Mucosa of gallbladder (tissue), 1 donor: ENCODE data around the gene HSPA2. TPM values are rescaled to one million over a fixed set of nuclear protein-coding genes. Genes with fewer than 3 reads are reported as not detected.

Source experiments
- DNase-seq: peaks from one replicate; pipeline ENCODE4 v3.0.0-alpha.2; 2020; ENCODE audit warnings: low spot score
- total RNA-seq: library from RNA; stranded (reverse); gene quantifications from one replicate; pipeline ENCODE4 v1.2.1, GENCODE V29; 2021
- donor health status: DM: no; HTN: no; CAD: no.

The HSPA2 gene
- total RNA-seq = 16.2 TPM

DNA sequence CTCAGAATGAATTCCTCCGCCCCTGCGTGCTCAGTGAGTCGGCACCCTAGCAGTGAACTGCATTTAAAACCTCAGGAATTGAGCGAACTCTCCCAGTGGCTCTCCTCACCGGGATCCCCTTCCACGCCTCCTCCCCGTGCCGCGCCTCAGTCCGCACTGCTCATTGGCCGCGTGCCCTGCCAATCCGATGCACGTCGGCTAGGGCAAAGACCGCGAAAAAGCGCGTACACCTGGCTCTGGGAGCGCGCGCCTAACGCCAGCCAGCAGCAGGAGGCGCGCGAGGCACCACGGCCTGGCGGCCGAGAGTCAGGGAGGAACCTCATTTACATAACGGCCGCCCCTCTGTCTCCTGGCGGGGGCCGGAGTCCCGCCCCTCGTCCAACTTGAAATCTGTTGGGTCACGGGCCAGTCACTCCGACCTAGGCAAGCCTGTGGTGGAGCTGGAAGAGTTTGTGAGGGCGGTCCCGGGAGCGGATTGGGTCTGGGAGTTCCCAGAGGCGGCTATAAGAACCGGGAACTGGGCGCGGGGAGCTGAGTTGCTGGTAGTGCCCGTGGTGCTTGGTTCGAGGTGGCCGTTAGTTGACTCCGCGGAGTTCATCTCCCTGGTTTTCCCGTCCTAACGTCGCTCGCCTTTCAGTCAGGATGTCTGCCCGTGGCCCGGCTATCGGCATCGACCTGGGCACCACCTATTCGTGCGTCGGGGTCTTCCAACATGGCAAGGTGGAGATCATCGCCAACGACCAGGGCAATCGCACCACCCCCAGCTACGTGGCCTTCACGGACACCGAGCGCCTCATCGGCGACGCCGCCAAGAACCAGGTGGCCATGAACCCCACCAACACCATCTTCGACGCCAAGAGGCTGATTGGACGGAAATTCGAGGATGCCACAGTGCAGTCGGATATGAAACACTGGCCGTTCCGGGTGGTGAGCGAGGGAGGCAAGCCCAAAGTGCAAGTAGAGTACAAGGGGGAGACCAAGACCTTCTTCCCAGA, at the start of gene HSPA2:
Gene HSPA2 (plus strand): TSS at position 534 of the 995 bp plus-strand sequence. CDS start 109 bp downstream, at position 643.
- DNase-seq = peak; percentile 99

DNA sequence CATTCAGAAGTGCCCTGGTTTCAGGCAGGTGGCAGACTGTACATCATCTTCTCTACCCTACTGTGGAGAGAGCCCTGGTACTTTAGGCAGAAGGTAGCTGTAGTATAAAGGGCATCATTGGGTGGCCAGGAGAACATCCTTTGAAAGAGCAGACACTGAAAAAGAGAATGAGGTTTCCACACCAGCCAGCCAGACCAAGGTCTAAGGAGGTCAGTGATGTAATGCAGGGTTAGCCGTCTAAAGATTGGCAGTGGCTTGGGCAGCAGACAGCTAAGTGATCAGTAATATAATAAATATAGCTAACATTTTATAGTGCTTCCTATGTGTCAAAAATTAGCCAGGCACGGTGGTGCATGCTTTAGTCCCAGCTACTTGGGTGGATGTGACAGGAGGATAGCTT, 48.9 kb upstream of the HSPA2 start:
- DNase-seq = no peak

DNA sequence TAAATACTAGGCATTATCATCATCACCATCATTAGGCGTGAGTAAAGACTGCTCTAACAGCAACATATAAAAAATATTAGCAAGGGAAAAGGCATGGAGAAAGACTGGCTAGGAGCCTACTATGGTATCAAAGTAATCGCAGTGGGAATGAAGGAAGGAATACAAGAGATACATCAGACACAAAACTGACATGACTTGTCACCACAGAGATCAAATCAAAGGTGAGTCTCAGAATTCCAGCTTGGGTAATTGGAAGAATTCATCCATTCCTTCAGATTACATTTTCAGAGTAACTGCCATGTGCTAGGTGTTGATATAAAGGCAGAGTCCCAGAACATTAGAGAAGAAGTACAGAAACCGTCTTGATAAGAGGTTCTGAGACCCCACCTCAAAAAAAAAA, 47.1 kb upstream of the HSPA2 start:
- no peak for DNase-seq

DNA sequence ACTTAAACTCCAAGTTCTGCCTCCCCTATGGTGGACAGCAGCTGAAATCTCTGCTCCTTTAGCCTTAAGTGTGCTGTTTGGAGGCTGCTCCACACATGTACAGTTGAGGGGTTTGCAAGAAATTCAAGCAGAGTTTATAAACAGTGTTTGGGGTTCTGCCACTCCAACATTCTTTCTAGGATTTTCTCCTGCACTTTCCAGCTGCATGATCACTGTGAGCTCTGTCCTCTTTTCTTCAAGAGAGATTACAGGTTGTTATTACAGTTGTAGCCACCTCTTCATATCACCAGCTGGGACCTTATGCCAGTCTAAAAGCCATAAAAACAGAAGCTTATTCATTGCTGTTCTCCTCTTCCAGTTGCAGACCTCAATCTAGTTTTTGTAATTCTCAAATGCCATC, 45.3 kb upstream of the HSPA2 start:
- DNase-seq = no peak

DNA sequence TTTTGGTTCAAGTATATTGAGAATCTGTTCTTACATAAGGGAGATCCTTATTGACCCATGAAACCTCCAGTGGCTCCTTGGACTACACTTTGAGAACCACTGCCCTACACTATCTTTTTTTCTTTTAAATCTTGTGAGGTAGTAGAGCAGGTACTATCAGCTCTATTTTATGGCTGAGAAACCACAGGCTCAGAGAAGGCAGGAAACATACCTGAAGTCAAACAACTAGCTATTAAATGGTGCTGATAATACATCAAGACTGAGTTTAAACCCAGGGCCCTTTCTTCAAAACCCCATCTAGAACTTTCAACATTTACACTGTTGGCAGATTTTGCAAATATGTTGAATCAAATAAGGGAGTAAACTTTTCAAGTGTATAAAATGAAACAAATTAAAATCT, 43.8 kb upstream of the HSPA2 start:
- DNase-seq = no peak

DNA sequence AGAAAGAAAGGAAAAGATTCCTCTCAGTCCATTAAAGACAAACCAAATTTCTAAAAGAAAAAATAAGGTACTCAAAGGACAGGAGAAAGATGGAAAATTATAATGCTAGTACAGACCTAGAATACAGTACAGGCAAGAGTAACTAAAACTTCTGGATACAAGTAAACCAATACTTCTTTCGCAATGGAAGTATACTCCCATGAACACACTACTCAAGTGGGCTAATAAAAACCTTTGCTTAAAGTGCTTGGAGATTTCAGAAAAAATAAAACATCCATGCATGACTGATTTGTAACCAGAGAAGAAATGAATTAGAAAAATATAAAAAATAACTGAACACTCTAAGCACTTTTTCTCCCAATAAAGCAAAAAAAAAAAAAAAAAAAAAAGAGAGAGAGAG, 40.5 kb upstream of the HSPA2 start:
- DNase-seq = no peak

DNA sequence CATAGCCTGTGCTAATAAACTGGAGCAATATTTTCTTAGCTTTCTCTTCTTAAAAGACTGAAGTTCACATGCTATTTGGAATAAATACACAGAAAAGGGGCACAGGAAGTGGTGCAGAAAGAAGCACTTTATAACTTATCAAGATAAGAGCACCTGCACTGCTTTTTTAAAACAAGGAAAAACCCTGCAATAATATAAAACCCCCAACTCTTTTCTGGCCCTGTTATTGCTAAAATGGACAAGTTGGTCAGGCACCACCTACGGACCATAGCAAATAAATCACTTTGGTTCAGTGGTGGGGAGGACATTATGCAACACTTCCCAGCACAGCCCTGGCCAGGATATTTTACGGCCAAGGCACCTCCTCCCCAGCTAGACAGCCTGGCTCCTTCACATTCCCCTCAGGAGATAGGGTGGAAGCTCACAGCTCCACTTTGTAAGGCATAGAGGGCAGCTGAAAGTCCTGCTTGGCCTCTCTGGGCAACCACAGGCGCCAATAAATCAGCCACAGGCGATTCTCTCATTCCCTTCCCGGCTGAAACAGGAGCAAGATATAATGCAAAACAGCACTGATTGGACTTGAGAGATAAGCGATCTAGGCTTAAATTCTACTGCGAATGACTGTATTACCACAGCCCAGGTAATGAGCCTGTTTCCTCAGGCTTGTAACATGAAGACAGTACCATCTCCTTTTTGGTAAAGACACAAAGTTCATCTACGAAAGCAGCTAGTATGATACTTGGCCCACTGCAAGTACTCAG, 39.0 kb upstream of the HSPA2 start:
- peak; percentile 20 for DNase-seq

DNA sequence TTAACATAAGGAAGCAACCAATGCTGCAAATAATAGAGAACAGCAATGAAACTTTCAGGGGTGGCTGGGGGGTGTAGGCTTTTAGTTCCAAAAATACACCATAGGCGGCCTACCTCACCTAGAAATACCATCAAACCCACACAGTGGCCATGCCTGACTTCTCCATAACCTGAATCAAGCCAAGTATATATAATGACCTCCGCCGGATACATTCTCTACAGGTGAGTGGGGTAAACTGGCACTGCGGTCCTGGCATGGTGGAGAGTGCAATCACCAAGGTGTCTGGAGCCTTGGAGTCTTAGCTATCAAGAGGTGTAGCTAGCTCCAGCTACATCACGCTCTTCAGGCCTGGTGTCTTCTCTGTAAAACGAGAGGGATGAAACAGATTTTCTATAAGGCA, 38.1 kb upstream of the HSPA2 start:
- no peak for DNase-seq

DNA sequence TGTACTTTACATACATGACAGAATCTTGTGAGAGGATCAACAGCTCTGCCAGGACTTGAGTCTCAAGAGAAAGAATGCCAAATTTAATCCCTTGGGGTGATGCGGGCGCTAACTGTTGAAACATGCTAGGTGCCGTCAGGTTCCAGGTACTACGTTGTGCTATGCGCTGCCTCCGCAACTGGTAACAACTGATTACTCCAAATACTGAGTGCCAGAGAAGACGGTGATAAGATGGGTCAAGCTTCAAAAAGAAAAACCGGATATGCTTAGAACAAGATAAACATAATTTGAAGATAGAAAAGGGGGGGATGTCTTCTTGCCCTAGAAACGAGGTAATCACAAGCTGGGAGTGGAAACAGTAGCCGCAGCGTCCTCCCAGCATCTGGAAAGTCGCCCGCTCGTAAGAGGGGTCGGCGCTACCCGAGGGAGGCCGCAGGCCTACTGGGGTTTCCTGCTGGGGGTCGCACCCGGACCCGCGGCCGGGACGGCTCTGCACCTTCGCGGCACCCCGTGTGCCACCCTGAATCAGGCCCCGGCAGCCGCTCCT, 37.6 kb upstream of the HSPA2 start:
- DNase-seq = peak; percentile 23

DNA sequence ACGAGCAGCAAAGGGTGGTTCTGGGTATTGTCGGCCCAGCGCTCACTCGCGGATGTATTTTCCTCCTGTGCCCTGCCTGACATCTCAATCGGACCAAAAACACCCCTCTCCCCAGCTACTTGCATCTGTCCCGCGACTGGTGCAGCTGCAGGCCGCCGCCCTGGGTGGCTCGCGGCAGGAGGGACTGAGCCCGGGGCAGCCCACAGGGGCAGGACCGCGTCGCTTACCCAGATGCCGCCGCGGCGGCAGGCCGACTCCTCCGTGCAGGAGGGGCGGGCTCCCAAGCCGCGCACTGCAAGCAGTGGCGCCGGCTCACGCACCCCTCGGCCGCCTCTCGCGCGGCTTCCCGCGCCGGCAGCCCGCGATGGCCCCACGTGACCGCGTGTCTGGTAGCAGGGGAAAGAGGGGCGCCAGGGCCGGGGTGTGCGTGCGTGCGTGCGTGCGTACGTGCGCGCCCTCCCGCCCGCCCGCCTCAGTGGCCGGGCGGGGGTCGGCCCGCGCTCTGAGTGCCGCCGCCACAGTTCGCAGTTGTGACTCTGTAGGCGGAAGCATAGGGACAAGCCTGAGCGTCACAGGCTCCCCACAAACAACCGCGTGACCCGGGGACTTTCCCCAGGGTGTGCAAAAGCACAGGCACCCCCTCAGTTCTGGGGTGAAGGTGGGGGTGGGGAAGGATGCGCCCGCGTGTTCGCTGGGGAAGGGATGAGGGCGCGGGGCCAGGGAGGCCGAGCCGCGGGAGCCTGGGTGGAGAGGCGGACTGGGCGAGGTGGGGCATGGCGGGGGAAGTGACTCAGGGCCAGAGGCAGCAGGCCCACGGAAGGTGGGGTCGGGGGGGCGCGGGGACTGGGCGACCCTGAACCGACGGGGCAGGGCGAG, 36.9 kb upstream of the HSPA2 start, which contains the start of gene ZBTB25:
Gene ZBTB25 (minus strand): TSS at position 405 of the 876 bp plus-strand sequence. CDS start 13,305 bp downstream, outside the sequence.
- DNase-seq = peak; percentile 86

DNA sequence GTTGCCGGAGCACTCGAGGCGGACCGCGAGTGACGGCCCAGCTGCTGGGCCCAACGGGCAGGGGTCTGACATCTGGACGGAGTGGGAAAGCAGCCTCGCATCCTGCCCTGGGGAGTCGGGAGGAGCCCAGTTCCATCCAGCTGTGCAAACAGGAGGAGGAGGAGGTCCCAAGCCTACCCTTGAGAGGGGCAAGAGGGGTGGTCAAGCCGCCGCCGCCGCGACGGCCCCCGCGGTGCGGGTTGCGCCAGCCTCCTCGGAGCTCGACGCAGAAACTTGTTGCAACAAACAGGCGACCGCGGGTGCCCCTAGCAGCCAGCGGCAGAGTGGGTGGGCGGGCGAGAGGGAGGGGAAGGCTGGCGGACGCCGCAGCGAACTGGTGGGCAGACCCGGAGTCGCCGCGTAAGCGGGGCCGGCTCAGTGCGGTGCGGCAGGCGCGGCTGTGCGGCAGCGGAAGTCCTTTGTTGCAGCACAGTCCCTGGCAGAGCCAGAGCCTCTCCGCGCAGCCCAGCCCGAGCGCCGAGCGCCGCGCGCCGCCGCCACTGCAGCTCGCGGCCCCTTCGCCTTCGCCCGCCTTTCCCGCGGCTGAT, 36.1 kb upstream of the HSPA2 start, which contains the start of gene ZBTB1:
Gene ZBTB1 (plus strand): TSS at position 461 of the 587 bp plus-strand sequence. CDS start 16,735 bp downstream, outside the sequence.
- peak; percentile 82 for DNase-seq

DNA sequence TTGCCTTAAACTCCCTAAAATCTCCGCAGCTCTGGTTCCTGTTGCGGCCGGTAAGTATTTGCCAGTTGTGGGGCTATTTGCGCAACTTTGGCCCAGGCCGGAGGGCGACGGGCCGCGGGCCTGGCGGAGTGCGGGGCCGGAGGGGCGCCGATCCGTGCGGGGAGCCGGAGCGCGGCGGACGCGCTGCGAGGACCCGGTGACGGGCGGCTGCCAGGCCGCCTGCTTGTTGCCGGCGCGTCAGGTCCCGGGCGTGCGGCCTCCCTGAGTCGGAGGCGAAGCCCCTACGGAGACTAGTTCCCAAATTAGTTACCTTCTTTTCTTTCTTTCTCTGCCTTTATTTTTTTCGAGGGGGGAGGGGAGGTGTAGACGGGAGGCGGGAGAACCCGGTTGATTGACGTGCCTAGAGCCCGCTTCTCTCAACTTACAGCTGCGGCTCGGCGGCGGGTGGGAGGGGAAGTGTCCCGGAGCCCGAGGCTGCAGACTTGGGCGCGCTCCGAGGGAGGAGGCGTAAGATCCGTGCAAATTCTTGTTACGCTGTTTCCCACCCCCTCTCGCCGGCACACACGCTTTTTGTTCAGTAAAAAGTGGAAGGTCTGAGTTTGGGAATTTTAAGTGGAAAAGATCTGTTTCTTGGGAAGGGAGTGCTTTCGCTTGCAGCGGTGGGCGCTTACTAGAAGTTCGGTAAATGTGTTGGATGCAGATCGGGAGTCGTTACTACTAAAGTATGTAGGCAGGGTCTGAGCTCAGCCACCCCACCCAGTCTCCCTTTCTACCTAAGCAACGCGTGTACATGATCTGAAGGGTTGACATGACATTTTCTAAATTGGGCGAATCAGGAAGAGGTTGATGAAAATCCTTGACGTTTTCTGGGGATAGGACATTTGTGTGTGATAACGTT, 35.4 kb upstream of the HSPA2 start:
- DNase-seq = peak; percentile 89

DNA sequence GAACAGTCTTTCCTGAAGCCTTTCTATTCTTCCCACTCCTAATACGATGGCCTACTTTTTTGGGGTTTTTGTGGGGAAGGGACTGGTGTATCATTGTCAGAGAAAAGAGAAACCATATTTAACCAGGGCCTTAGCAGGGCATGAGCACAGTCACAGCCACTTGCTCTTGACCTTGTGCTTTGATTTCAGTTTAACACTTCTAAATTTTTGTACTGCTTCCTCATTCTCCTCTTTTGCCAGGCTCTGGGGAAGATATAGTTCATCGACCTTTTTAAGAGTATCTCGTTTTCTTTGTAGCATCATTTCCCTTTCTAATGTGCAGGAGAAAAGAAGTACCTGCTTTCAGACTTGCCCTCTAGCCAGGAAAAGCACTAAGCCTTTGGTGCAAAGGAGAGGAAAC, 33.8 kb upstream of the HSPA2 start:
- no peak for DNase-seq

DNA sequence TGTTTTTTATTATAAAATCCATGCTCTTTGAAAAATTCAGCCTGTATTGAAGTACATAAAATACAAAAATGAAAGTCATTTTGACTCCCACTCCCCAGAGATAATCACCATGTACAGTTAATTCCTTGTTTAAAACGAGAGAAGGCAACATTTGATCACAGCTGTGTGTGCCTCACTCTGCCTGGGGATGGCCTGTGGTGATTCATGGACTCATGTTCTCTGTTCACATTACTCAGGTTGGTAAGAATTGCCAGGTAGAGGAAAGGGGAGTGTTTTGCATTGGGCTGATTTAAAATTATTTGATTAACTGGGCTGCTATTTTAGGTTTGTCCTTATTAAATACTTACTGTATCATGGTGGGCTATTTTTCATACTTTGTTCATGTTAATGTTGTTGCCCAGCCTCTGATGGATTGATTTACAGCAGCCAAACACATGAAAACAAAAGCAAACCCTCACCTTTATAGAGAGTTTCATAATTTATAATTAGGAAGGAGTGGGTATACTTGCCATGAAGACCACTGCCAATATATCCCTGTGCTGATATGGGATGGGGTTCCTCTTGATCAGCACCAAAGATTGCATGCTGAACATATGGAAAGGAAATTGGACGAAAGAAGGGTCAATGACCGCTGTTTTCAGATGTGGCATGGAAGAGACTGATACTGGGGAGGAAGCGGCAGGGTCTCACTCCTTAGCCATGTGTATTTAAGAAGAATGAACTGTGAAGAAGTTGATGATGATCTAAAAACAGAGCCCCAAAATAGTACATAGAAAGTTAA, 33.0 kb upstream of the HSPA2 start:
- DNase-seq = no peak

DNA sequence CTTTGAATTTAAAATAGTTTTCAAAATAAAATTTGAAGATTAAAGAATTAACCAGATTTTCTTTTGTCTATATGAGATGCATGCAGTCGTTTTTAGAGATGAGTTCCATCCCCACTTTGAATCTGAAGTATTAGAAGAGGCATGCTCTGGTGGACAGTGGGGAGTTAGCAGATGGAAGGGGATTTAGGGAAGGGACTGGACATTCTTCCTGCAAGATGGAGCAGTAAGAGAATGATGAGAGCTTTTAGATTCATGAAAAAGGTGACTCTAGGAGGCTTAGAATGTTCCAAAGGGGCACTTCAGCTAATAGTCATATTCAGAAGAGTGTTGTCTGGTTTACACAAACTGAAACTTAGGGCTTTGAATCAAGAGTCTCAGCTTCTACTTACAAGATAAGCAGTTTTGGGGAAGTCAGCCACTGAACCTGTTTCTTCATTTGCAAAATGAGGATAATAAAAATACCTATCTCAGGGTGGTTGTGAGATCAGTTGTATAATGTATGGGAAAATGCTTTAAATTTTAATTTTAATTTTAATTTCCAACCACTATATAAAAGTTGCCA, 32.2 kb upstream of the HSPA2 start:
- no peak for DNase-seq

DNA sequence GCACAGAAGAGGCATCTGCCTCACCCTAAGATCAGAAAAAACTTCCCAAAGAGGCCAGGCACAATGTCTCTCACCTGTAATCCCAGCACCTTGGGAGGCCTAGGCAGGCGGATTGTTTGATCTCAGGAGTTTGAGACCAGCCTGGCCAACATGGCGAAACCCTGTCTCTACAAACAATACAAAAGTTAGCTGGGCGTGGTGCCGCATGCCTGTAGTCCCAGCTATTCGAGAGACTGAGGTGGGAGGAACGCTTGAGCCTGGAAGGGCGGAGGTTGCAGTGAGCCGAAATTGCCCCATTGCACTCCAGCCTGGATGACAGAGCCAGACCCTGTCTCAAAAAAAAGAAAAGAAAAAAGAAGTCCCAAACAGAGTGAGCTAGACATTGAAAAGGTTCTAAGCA, 31.5 kb upstream of the HSPA2 start:
- no peak for DNase-seq

DNA sequence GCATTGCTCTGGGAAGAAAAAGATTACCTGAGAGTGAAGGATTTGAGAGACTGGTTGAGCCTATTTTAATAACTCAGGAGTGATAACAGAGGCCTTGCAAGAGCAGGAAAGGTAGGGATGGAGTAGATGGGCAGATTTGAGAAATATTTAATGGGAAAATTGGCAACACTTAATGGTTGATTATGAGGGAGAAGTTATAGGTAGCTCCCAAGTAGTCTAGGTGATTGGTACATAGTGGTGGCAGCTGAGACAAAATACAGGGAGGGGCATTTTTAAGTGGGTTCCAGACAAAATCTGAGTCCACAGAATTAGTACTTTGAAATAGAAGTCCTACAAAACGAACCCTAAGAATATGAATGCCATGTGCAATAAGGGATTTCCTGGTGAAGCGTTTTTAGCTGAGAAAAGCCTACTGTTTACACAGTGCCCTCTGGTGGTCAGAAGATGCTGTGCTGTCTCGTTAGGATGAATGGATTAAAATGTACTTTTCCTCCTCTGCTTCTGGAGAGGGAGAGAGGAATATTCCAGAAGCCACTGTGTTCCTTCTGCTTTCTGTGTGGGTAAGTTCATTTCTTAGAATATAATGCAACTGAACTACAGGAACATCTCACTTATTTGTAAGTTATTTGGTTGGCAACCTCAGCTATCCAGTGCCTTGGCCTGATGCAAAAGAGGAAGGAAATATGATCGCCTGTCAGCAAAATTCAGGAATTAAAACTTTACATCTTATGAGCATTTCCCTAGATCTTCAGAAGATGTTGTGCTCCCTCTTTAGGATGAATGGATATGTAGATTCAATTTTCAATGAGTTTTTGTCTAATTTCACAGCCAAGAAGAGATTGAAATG, 29.5 kb upstream of the HSPA2 start:
- DNase-seq = peak; percentile 78

DNA sequence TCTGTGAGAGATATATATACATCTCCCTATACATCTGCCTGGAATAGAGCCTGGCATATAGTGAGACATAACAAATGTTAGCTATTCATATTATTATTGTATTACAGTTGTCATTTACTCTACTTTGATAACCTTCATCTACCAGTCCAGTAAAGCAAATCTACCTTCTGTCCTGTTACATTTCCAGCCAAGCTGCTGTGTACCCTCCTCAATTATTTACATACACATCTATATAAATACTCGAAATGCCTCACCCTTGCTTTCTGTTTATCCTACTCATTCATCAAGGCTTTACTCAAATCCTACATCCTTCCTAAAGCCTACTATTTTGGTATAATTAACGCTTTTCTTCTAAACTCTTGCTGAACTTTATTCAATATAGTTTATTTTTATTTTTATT, 27.3 kb upstream of the HSPA2 start:
- no peak for DNase-seq
